ENCODE measurements around the gene ASPSCR1.

Gene ASPSCR1, protein sequence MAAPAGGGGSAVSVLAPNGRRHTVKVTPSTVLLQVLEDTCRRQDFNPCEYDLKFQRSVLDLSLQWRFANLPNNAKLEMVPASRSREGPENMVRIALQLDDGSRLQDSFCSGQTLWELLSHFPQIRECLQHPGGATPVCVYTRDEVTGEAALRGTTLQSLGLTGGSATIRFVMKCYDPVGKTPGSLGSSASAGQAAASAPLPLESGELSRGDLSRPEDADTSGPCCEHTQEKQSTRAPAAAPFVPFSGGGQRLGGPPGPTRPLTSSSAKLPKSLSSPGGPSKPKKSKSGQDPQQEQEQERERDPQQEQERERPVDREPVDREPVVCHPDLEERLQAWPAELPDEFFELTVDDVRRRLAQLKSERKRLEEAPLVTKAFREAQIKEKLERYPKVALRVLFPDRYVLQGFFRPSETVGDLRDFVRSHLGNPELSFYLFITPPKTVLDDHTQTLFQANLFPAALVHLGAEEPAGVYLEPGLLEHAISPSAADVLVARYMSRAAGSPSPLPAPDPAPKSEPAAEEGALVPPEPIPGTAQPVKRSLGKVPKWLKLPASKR

DNA sequence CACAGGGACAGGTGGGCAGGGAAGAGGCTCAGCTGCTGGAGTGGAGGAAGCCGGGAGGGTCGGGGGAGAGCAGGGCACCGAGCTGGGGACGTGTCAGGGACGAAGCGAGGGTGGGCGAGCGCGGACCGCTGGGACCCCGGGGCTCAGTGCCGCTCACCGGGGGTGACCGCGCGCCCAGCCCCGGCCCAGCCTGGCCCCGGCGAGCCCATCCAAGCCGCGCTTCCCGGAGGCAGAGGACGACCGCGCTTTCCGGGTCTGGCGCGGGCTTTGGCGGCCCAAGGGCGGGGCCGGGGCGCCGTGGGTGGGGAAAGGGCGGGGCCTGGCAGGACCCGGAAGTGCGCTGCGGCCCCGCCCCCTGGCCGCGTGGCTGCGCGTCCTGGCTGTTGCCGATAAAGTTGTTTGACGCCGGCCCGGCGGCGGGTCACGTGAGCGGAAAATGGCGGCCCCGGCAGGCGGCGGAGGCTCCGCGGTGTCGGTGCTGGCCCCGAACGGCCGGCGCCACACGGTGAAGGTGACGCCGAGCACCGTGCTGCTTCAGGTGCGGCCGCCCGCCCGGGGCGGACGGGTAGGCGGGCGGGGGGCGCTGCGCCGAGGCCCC lies at the start of gene ASPSCR1:
ASPSCR1 (plus strand) TSS at position 419 of the 598 bp plus-strand sequence; CDS start at position 437, 18 bp downstream.
- H3K4me3 ChIP-seq (ENCODE audit: control insufficient read depth, low read depth, low read length) = peak within 1 kb of the TSS; percentile 77
- TF ChIP-seq, protein P1, sequence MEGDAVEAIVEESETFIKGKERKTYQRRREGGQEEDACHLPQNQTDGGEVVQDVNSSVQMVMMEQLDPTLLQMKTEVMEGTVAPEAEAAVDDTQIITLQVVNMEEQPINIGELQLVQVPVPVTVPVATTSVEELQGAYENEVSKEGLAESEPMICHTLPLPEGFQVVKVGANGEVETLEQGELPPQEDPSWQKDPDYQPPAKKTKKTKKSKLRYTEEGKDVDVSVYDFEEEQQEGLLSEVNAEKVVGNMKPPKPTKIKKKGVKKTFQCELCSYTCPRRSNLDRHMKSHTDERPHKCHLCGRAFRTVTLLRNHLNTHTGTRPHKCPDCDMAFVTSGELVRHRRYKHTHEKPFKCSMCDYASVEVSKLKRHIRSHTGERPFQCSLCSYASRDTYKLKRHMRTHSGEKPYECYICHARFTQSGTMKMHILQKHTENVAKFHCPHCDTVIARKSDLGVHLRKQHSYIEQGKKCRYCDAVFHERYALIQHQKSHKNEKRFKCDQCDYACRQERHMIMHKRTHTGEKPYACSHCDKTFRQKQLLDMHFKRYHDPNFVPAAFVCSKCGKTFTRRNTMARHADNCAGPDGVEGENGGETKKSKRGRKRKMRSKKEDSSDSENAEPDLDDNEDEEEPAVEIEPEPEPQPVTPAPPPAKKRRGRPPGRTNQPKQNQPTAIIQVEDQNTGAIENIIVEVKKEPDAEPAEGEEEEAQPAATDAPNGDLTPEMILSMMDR (conservative IDR thresholded peaks at IDR 0.05; ENCODE audit: control insufficient read depth, insufficient read depth, low read depth, low read length) = no peak
- DNase-seq (ENCODE audit: low read depth) = peak; percentile 89

DNA sequence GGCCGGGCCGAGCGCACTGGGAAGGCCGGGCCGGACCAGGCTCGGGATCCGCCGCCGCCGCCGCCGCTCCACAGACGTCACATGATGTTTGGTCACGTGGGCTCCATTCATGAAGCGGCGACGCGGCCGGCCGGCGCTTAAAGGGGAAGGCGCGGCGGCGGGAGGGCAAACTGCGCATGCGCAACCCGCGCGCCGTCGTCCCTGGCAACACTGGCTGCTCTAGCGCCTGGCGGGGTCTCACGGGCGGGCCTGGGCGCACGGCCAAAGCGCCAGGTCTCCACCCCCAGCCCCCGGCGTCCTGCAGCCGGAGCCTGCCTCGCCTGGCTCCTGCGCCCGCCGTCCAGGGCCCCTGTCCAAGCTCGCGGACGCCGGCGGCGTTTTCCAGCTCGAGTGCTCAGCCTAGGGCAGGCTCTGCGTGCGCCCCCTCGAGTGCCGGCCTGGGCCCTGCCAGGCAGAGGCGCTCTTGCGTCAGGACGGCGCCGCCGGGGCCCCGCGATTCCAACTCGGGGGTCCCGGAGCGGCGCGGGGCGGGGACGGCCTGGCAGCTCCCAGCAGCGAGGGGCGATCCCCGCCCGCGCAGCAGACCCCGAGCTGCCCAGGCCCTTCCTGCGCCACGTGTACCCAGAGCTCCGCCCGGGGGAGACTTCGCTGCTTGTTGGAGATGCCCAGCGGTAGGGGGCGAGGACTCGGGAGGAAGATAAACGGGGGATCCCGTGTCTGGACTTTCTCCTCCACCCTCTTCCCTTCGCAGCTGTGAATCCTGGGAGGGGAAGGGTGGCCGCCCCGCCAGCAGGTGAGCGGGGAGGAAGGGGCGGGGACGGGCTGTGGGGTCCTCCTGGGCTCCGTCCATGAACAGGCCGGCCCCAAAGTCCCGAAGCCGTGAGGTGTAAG lies 49.5 kb upstream of the ASPSCR1 start, which contains the start of gene MAFG:
MAFG (minus strand) TSS at position 83 of the 891 bp plus-strand sequence. CDS start 4,550 bp downstream, outside the sequence.
- peak; percentile 88 for DNase-seq (ENCODE audit: low read depth)
- TF ChIP-seq, protein P1 (conservative IDR thresholded peaks at IDR 0.05; ENCODE audit: control insufficient read depth, insufficient read depth, low read depth, low read length) = peak; percentile 2
- peak within 1 kb of the TSS; percentile 71 for H3K4me3 ChIP-seq (ENCODE audit: control insufficient read depth, low read depth, low read length)

DNA sequence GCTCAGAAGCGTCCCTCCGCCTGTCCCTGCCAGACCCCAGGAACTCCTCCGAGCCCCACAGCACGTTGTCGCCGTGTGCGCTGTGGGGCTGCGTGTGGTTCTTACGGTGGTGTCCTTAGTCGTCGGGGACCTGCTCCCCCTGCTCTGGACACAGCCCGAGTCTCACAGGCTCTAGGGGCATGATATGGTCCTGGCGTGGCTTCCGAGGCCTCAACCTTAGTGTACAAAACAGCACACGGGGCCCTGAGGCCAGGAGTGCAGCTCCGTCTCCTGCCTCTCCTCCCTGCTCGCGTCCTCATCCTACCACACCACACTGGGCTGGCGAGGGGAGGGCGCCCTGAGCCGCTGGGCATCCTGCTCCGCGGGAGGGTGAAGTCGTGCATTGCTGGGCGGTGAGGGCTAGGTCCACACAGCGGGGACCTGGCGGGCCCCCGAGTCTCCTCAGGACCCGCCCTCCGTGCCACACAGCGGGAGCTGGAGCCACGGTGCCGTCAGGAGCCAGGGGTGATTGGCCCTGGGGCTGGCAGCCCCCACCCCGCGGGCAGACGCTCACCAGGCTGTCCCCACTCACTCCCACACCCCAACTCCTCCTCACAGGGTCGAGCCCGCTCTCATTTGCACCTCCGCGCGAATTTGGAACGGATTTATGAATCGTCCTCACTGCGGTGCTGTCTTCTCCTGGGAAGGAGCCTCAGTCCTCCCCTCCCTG lies 48.7 kb upstream of the ASPSCR1 start:
- peak overlapping the region; percentile 52 for H3K4me3 ChIP-seq (ENCODE audit: control insufficient read depth, low read depth, low read length)
- no peak for DNase-seq (ENCODE audit: low read depth)
- TF ChIP-seq, protein P1 (conservative IDR thresholded peaks at IDR 0.05; ENCODE audit: control insufficient read depth, insufficient read depth, low read depth, low read length) = no peak

DNA sequence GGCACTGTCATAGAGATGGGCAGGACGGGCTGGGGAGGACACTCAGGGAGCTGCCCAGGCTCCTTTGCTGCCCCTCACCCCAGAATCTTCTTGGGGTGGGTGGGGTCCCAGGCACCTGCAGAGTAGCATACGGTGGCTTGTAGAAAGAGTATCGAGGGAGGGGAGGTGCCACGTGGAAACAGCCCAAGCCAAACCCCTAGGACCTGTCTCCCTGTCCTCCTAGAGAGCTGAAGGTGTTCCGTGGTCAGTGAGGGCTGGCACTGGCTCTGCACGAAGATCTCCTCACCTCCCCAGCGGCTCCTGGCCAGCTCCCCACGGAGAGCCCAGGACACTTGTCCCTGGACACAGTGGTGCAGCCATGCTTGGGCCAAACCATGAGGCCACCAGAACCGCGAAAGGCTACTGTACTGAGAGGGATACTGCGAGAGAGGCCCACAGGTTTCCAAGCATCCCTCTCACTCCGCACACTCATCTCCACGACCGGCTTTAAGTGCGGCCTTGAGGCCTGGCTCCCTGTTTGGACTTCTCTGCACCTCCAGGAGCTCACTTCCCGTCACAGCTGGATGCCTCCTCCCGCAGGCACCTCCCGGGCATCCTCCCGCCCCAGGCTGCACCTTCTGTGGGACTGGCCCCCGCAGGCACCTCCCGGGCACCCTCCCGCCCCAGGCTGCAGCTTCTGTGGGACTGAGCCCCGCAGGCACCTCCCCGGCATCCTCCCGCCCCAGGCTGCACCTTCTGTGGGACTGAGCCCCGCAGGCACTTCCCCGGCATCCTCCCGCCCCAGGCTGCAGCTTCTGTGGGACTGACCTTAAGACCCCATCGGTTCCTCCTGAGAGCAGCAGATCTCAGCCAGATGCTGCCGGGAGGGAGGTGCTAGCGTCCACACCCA lies 47.9 kb upstream of the ASPSCR1 start:
- TF ChIP-seq, protein P1 (conservative IDR thresholded peaks at IDR 0.05; ENCODE audit: control insufficient read depth, insufficient read depth, low read depth, low read length) = no peak
- no peak overlapping the region for H3K4me3 ChIP-seq (ENCODE audit: control insufficient read depth, low read depth, low read length)

DNA sequence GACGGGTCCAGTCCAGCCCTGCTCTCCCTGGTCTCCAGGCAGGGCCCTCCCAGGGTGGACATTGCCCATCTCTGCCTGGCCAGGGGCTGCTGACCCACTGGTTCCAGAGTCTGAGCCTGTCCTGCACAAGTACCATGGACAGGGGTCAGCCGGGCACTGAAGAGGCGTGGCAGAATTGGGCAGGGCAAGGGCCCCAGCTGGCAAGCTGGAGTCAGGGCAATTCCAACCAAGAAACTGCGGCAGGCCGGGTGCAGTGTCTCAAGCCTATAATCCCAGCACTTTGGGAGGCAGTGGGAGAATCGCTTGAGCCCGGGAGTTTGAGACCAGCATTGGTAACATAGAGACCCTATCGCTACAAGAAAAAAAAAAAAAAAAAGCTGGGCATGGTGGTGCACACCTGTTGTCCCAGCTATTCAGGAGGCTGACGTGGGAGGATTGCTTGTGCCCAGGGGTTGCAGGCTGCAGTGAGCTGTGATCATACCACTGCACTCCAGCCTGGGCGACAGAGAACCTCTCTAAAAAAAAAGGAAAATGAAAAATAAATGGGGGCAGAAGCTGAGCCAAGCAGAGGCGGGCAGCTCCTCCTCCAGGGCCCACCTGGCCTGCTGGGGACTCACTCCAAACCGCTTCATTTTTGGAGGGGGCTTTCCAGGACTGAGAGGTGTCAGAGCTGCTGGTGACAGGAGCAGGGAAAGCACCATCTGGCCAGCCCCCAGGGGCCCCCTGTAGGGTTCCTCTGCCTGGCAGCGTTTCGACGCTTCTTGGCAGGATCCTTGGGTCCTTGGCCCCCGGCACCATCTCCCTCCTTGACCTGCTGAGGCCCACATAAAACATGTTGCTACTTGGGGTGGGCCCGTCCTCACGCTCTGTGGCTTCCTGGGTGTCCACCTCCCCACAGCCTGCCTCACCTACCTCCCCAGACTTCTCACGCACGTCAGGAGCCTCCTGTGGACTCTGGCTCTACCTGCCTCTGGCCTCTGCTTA lies 47.0 kb upstream of the ASPSCR1 start:
- DNase-seq (ENCODE audit: low read depth) = no peak
- TF ChIP-seq, protein P1 (conservative IDR thresholded peaks at IDR 0.05; ENCODE audit: control insufficient read depth, insufficient read depth, low read depth, low read length) = no peak
- no peak overlapping the region for H3K4me3 ChIP-seq (ENCODE audit: control insufficient read depth, low read depth, low read length)

More for the DNA sequence above, 47.9 kb upstream of the ASPSCR1 start:
- DNase-seq (ENCODE audit: low read depth) = no peak
